ENCODE measurements around the gene CPEB3. TPM values are rescaled to one million over a fixed set of nuclear protein-coding genes. Genes with fewer than 3 reads are reported as not detected.

The CPEB3 gene
- total RNA-seq, 2 donors from 2014 or later = 10.6 to 16.9 TPM

DNA sequence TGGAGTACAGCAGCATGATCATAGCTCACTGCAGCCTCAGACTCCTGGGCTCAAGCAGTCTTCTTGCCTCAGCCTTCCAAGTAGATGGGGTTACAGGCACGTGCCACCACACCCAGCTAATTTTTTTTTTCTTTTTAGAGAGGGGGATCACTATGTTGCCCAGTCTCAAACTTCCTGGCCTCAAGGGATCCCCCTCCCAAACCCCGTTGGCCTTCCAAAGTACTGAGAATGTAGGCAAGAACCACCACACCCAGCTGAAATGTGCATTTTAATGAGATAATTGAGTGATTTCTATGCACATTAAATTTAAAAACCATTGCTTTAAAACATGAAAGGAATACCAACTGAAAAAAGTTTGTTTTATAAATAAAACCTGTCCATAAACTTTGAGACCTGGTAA, 25.7 kb upstream of the CPEB3 start:
- peaks cover 0 to 5% of the 10 kb centered on the region in 2 donors for H3K36me3 ChIP-seq

DNA sequence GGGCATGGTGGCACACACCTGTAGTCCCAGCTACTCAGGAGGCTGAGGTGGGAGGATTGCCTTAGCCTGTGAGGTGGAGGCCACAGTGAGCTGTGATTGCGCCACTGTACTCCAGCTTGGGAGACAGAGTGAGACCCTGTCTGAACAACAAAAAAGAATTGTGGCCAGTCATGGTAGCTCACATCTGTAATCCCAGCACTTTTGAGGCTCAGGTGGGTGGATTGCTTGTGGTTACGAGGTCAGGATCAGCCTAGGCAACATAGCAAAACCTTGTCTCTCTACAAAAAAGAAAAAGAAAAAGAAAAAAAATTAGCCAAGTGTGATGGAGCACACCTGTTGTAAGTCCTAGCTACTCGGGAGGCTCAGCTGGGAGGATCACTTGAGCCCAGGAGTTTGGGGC, 22.9 kb upstream of the CPEB3 start:
- H3K27ac ChIP-seq = no peak overlapping the region
- no peaks in the 10 kb centered on the region for H3K4me1 ChIP-seq (replicated peaks)
- no peak for TF ChIP-seq POLR2AphosphoS5 (IDR thresholded peaks at IDR 0.05)
- TF ChIP-seq, protein P1, sequence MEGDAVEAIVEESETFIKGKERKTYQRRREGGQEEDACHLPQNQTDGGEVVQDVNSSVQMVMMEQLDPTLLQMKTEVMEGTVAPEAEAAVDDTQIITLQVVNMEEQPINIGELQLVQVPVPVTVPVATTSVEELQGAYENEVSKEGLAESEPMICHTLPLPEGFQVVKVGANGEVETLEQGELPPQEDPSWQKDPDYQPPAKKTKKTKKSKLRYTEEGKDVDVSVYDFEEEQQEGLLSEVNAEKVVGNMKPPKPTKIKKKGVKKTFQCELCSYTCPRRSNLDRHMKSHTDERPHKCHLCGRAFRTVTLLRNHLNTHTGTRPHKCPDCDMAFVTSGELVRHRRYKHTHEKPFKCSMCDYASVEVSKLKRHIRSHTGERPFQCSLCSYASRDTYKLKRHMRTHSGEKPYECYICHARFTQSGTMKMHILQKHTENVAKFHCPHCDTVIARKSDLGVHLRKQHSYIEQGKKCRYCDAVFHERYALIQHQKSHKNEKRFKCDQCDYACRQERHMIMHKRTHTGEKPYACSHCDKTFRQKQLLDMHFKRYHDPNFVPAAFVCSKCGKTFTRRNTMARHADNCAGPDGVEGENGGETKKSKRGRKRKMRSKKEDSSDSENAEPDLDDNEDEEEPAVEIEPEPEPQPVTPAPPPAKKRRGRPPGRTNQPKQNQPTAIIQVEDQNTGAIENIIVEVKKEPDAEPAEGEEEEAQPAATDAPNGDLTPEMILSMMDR (IDR thresholded peaks at IDR 0.05) = no peak
- no peak for TF ChIP-seq POLR2A (IDR thresholded peaks at IDR 0.05)
- intact Hi-C loops (cut with DNase I) = no loop called here
- no peaks in the 10 kb centered on the region for H3K27me3 ChIP-seq (replicated peaks; ENCODE audit: insufficient read depth)
- no peak for DNase-seq (ENCODE audit: low spot score)
- no peaks in the 10 kb centered on the region for H3K9me3 ChIP-seq
- H3K36me3 ChIP-seq = peaks cover 0 to 6% of the 10 kb centered on the region in 2 donors
- 100% methylated on average over 3 of the region's 3 CpGs for WGBS
- no peak overlapping the region for H3K4me3 ChIP-seq

More for the DNA sequence above, 25.7 kb upstream of the CPEB3 start:
- Histone ChIP-seq H3K27me3 (replicated peaks; ENCODE audit: insufficient read depth) (no peaks in the 10 kb centered on the region), H3K4me1 (replicated peaks) (no peaks in the 10 kb centered on the region), H3K9me3 (no peaks in the 10 kb centered on the region), H3K4me3 (no peak overlapping the region), H3K27ac (no peak overlapping the region)
- DNase-seq (ENCODE audit: low spot score) = no peak
- 65% methylated on average over 2 of the region's 2 CpGs for WGBS
- TF ChIP-seq, protein P1 (IDR thresholded peaks at IDR 0.05) = no peak
- TF ChIP-seq POLR2A (IDR thresholded peaks at IDR 0.05) (no peak), POLR2AphosphoS5 (IDR thresholded peaks at IDR 0.05) (no peak)
- intact Hi-C loops (cut with DNase I) = no loop called here

DNA sequence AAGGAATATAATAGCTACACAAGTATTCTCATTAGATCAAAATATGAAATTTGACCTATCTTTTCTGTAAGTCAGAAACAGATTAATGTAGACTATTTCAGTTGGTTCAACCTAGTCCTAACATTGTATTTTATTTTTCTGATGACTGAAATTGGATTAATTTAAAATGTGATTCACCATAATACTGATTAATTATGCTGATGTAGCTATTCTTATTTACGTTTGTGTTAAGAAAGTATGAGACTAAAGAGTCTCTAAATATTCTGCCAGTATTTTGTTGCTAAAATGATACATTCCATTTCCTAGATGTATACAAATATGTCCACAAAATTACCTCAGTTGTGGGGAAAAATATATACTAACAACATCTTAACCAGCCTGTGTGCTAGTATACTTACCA, 18.4 kb upstream of the CPEB3 start:
- Histone ChIP-seq H3K27me3 (replicated peaks; ENCODE audit: insufficient read depth) (no peaks in the 10 kb centered on the region), H3K27ac (no peak overlapping the region), H3K36me3 (peaks cover 0 to 6% of the 10 kb centered on the region in 2 donors), H3K9me3 (no peaks in the 10 kb centered on the region), H3K4me3 (no peak overlapping the region), H3K4me1 (replicated peaks) (no peaks in the 10 kb centered on the region)
- WGBS = 83% methylated on average over 1 of the region's 1 CpG
- DNase-seq (ENCODE audit: low spot score) = no peak
- TF ChIP-seq, protein P1 (IDR thresholded peaks at IDR 0.05) = no peak
- TF ChIP-seq POLR2AphosphoS5 (IDR thresholded peaks at IDR 0.05) (no peak), POLR2A (IDR thresholded peaks at IDR 0.05) (no peak)
- intact Hi-C loops (cut with DNase I) = no loop called here

DNA sequence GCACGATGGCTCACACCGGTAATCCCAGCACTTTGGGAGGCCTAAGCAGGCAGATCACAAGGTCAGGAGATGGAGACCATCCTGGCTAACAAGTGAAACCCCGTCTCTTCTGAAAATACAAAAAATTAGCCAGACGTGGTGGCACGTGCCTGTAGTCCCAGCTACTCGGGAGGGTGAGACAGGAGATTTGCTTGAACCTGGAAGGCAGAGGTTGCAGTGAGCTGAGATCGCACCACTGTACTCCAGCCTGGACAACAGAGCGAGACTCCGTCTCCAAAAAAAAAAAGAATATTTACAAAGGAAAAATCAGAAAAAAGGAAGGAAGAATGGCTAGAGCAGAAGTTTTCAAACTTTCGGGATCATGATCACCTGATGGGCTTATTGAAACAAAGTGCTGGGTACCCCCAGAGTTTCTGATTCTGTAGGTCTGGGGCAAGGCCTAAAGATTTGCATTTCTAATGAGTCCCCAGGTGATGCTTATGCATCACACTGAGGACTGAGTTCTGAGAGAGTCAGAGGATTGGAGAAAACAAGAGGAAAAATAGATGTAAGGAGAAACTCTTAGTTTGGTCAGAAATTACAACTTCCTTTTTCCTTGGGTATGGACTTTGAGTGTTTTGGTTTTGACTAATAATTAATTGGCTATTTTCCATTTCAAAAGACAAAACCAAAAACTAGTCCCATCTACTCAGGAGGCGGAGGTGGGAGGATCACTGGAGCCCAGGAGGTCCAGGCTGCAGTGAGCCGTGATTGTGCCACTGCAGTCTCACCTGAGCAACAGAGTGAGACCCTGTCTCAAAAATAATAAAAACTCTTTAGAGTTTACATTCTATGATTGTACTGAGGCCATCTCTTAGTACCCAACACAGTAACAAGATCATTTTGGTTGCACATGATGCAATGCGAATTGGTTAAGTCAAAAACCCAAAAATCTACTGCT, 14.5 kb upstream of the CPEB3 start:
- no peaks in the 10 kb centered on the region for H3K4me1 ChIP-seq (replicated peaks)
- H3K4me3 ChIP-seq = no peak overlapping the region
- TF ChIP-seq POLR2A (IDR thresholded peaks at IDR 0.05) (no peak), POLR2AphosphoS5 (IDR thresholded peaks at IDR 0.05) (no peak)
- TF ChIP-seq, protein P1 (IDR thresholded peaks at IDR 0.05) = no peak
- H3K27me3 ChIP-seq (replicated peaks; ENCODE audit: insufficient read depth) = no peaks in the 10 kb centered on the region
- 90% methylated on average over 13 of the region's 13 CpGs for WGBS
- intact Hi-C loops (cut with DNase I) = no loop called here
- no peak for DNase-seq (ENCODE audit: low spot score)
- H3K9me3 ChIP-seq = no peaks in the 10 kb centered on the region
- no peaks in the 10 kb centered on the region for H3K36me3 ChIP-seq
- H3K27ac ChIP-seq = no peak overlapping the region

DNA sequence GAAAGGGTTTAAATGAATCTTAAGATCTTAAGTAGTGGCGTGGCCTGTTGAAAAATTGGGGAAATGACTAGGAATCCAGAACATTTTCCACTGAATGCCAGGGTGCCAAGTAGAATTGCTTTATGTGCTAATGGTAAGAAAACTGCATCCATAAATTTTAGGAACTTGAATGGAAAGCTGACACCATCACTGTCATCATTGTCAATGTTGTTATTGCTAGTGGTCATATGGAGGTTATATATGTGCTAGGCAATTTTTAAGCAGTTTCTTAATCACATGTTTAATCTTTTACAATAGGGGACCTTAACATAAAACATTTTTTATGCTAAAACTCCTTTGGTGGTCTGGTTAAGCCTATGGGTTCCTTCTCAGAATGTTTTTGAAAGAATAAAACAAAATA, 13.2 kb upstream of the CPEB3 start:
- no peak overlapping the region for H3K27ac ChIP-seq
- 100% methylated on average over 1 of the region's 1 CpG for WGBS
- no peaks in the 10 kb centered on the region for H3K4me1 ChIP-seq (replicated peaks)
- H3K4me3 ChIP-seq = no peak overlapping the region
- intact Hi-C loops (cut with DNase I) = no loop called here
- DNase-seq (ENCODE audit: low spot score) = no peak
- no peaks in the 10 kb centered on the region for H3K9me3 ChIP-seq
- TF ChIP-seq POLR2AphosphoS5 (IDR thresholded peaks at IDR 0.05) = no peak
- TF ChIP-seq, protein P1 (IDR thresholded peaks at IDR 0.05) = no peak
- no peak for TF ChIP-seq POLR2A (IDR thresholded peaks at IDR 0.05)
- H3K27me3 ChIP-seq (replicated peaks; ENCODE audit: insufficient read depth) = no peaks in the 10 kb centered on the region
- H3K36me3 ChIP-seq = no peaks in the 10 kb centered on the region

All from prostate gland (tissue), 2 donors.